OCI-LY3 (cell line): Measurements from ENCODE around the gene MAP2K4.

Experiments
- H2AFZ ChIP-seq: fragments of 200-600, 300-600 bp; shearing (Covaris generic); 2 replicates; pipeline ENCODE4 v1.6.0; 2014; ENCODE audit warnings: antibody characterized with exemption, low read depth, low read length
- H3K27ac ChIP-seq: fragments of 200-600, 300-600 bp; sonication (generic); 2 replicates; pipeline ENCODE4 v1.5.1; 2014; ENCODE audit warnings: mild to moderate bottlenecking, low read length, moderate library complexity, mixed read lengths
- H3K27me3 ChIP-seq: fragments of 200-600, 300-600 bp; sonication (generic); 2 replicates; pipeline ENCODE4 v1.6.1; 2014; ENCODE audit warnings: low read depth, low read length, mixed read lengths
- H3K36me3 ChIP-seq: fragments of 200-600, 300-600 bp; sonication (generic); replicated peaks from 2 replicates; pipeline ENCODE3; 2014; ENCODE audit warnings: low read depth, low read length, mixed read lengths
- H3K4me1 ChIP-seq: fragments of 300-600, 200-600 bp; sonication (generic); 2 replicates; pipeline ENCODE4 v1.6.1; 2014; ENCODE audit warnings: low read length, mixed read lengths
- H3K4me2 ChIP-seq: fragments of 200-600, 300-600 bp; sonication (generic); 2 replicates; pipeline ENCODE4 v1.6.1; 2014; ENCODE audit warnings: low read length, mixed read lengths
- H3K4me3 ChIP-seq: fragments of 300-600, 200-600 bp; sonication (generic); 2 replicates; pipeline ENCODE4 v1.5.1; 2014; ENCODE audit warnings: antibody characterized with exemption, mild to moderate bottlenecking, low read length, moderate library complexity
- H3K79me2 ChIP-seq: fragments of 300-600, 200-600 bp; shearing (Covaris generic); 2 replicates; pipeline ENCODE4 v1.6.1; 2014; ENCODE audit warnings: mild to moderate bottlenecking, low read length, mixed read lengths
- H3K9ac ChIP-seq: fragments of 300-600, 200-600 bp; shearing (Covaris generic); 2 replicates; pipeline ENCODE4 v1.6.0; 2014; ENCODE audit warnings: mild to moderate bottlenecking, low read length, moderate library complexity
- H3K9me3 ChIP-seq: fragments of 200-600, 300-600 bp; shearing (Covaris generic); 2 replicates; pipeline ENCODE4 v1.6.1; 2014; ENCODE audit warnings: low read length, mixed read lengths; ENCODE audit not compliant: insufficient read depth
- H4K20me1 ChIP-seq: fragments of 200-600, 300-600 bp; sonication (generic); 2 replicates; pipeline ENCODE4 v1.6.1; 2016; ENCODE audit warnings: low read length, mixed read lengths; ENCODE audit not compliant: insufficient read depth
- EZH2phosphoT487 ChIP-seq: fragments of 200-600 bp; shearing (Covaris generic); IDR thresholded peaks from 2 replicates; pipeline ENCODE4 v1.6.1; 2018; ENCODE audit warnings: antibody characterized with exemption, mixed run types, low read depth
- TF ChIP-seq, protein P1 (sequence below): fragments of 200-600, 300-600 bp; sonication (generic); IDR thresholded peaks from 2 replicates; pipeline ENCODE4 v1.5.1; 2014; ENCODE audit warnings: antibody characterized with exemption, low read length, low read depth

Gene MAP2K4

GRCh38 chr17:12089809-12090384 lies 69.2 kb downstream of the MAP2K4 start:
- Histone ChIP-seq H3K27me3 (no peaks in the 10 kb centered on the region), H3K4me2 (no peak overlapping the region), H3K4me1 (no peaks in the 10 kb centered on the region)

GRCh38 chr17:12094336-12094735 lies 73.7 kb downstream of the MAP2K4 start:
- Histone ChIP-seq H3K27ac (no peak overlapping the region), H4K20me1 (peaks cover 3% of the 10 kb centered on the region; the same call in 1 of the 2 replicates), H2AFZ (no peak overlapping the region), H3K4me1 (peaks cover 6% of the 10 kb centered on the region), H3K9ac (no peak overlapping the region), H3K27me3 (no peaks in the 10 kb centered on the region), H3K36me3 (peaks cover 9% of the 10 kb centered on the region), H3K9me3 (no peaks in the 10 kb centered on the region), H3K4me2 (no peak overlapping the region), H3K79me2 (no peaks in the 10 kb centered on the region), H3K4me3 (no peak overlapping the region)
- no peak for TF ChIP-seq EZH2phosphoT487
- TF ChIP-seq, protein P1, sequence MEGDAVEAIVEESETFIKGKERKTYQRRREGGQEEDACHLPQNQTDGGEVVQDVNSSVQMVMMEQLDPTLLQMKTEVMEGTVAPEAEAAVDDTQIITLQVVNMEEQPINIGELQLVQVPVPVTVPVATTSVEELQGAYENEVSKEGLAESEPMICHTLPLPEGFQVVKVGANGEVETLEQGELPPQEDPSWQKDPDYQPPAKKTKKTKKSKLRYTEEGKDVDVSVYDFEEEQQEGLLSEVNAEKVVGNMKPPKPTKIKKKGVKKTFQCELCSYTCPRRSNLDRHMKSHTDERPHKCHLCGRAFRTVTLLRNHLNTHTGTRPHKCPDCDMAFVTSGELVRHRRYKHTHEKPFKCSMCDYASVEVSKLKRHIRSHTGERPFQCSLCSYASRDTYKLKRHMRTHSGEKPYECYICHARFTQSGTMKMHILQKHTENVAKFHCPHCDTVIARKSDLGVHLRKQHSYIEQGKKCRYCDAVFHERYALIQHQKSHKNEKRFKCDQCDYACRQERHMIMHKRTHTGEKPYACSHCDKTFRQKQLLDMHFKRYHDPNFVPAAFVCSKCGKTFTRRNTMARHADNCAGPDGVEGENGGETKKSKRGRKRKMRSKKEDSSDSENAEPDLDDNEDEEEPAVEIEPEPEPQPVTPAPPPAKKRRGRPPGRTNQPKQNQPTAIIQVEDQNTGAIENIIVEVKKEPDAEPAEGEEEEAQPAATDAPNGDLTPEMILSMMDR: no peak

More at GRCh38 chr17:12089809-12090384, 69.2 kb downstream of the MAP2K4 start:
- Histone ChIP-seq H3K4me3 (no peak overlapping the region), H3K36me3 (no peaks in the 10 kb centered on the region), H3K9me3 (no peaks in the 10 kb centered on the region), H3K79me2 (no peaks in the 10 kb centered on the region), H2AFZ (no peak overlapping the region), H3K9ac (no peak overlapping the region), H3K27ac (no peak overlapping the region), H4K20me1 (no peaks in the 10 kb centered on the region; the same call in 1 of the 2 replicates)
- TF ChIP-seq, protein P1: no peak
- TF ChIP-seq EZH2phosphoT487: no peak

- no peak overlapping the region for H2AFZ ChIP-seq
- no peaks in the 10 kb centered on the region for H3K27me3 ChIP-seq
- H3K9ac ChIP-seq: no peak overlapping the region
- H4K20me1 ChIP-seq: 0 out of 2 replicates have a peak, but pooled peaks cover 3% of the 10 kb centered on the region
- H3K4me2 ChIP-seq: no peak overlapping the region
- no peaks in the 10 kb centered on the region for H3K9me3 ChIP-seq
- H3K4me1 ChIP-seq: peaks cover 8% of the 10 kb centered on the region
- H3K27ac ChIP-seq: no peak overlapping the region
- peaks cover 9% of the 10 kb centered on the region for H3K36me3 ChIP-seq
- H3K79me2 ChIP-seq: no peaks in the 10 kb centered on the region
- no peak overlapping the region for H3K4me3 ChIP-seq
- TF ChIP-seq EZH2phosphoT487: no peak
- TF ChIP-seq, protein P1: no peak
These were observed 74.8 kb downstream of the MAP2K4 start for GRCh38 chr17:12095522-12095921.

DNA sequence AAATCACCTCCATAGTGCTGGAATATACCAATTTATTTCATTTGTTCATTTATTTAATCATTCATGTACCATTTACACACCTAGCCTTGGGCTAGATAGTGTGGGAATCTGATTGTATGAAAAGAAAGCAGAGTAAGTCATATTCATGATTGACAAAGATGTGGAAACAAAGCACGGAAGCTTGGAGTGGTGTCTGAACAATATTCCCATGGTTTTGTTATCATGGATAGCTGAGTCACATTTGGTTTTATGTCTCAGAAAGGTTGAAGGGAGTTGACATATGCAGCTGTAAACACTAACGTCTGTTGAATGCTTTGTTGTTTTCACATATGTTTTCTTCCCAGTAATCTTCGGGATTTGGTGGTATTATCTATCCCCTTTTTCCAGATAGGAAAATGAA lies 76.6 kb downstream of the MAP2K4 start:
- no peak overlapping the region for H3K4me3 ChIP-seq
- no peaks in the 10 kb centered on the region for H3K79me2 ChIP-seq
- no peak overlapping the region for H3K27ac ChIP-seq
- H3K36me3 ChIP-seq: peaks cover 9% of the 10 kb centered on the region
- no peaks in the 10 kb centered on the region for H3K27me3 ChIP-seq
- no peak overlapping the region for H2AFZ ChIP-seq
- no peak overlapping the region for H3K4me2 ChIP-seq
- 0 out of 2 replicates have a peak, but pooled peaks cover 3% of the 10 kb centered on the region for H4K20me1 ChIP-seq
- no peak overlapping the region for H3K9ac ChIP-seq
- peaks cover 8% of the 10 kb centered on the region for H3K4me1 ChIP-seq
- no peaks in the 10 kb centered on the region for H3K9me3 ChIP-seq
- TF ChIP-seq, protein P1: no peak
- TF ChIP-seq EZH2phosphoT487: no peak
